ENCODE results near the gene IGSF9.

- TF ChIP-seq CTCF (conservative IDR thresholded peaks at IDR 0.05) (no peak), EZH2 (IDR thresholded peaks at IDR 0.05; ENCODE audit: low read depth) (no peak)
Observed at GRCh38 chr1:159900086-159900680, 45.2 kb downstream of the IGSF9 start, which contains the start of gene CFAP45.

Data from PC-9 (cell line).